ENCODE data around the gene ARR3. TPM values are rescaled to one million over a fixed set of nuclear protein-coding genes. Genes with fewer than 3 reads are reported as not detected.

The ARR3 gene
- total RNA-seq, 2 donors from 2014 or later: not detected

- Histone ChIP-seq H3K27ac (peak overlapping the region; percentile 51 to 58), H3K36me3 (no peaks in the 10 kb centered on the region), H3K4me3 (peak overlapping the region; percentile 29 to 40), H3K27me3 (replicated peaks; ENCODE audit: insufficient read depth) (no peaks in the 10 kb centered on the region), H3K9me3 (no peaks in the 10 kb centered on the region), H3K4me1 (replicated peaks) (no peaks in the 10 kb centered on the region)
- no peak for DNase-seq (ENCODE audit: low spot score)
- 26% methylated on average over 11 of the region's 11 CpGs for WGBS
- TF ChIP-seq, protein P1, sequence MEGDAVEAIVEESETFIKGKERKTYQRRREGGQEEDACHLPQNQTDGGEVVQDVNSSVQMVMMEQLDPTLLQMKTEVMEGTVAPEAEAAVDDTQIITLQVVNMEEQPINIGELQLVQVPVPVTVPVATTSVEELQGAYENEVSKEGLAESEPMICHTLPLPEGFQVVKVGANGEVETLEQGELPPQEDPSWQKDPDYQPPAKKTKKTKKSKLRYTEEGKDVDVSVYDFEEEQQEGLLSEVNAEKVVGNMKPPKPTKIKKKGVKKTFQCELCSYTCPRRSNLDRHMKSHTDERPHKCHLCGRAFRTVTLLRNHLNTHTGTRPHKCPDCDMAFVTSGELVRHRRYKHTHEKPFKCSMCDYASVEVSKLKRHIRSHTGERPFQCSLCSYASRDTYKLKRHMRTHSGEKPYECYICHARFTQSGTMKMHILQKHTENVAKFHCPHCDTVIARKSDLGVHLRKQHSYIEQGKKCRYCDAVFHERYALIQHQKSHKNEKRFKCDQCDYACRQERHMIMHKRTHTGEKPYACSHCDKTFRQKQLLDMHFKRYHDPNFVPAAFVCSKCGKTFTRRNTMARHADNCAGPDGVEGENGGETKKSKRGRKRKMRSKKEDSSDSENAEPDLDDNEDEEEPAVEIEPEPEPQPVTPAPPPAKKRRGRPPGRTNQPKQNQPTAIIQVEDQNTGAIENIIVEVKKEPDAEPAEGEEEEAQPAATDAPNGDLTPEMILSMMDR (IDR thresholded peaks at IDR 0.05): no peak
- no peak for TF ChIP-seq POLR2AphosphoS5 (IDR thresholded peaks at IDR 0.05)
- TF ChIP-seq POLR2A (IDR thresholded peaks at IDR 0.05): no peak
- intact Hi-C loops (cut with DNase I): no loop called here
These were observed 21.1 kb downstream of the ARR3 start for GRCh38 chrX:70289168-70289792.

DNA sequence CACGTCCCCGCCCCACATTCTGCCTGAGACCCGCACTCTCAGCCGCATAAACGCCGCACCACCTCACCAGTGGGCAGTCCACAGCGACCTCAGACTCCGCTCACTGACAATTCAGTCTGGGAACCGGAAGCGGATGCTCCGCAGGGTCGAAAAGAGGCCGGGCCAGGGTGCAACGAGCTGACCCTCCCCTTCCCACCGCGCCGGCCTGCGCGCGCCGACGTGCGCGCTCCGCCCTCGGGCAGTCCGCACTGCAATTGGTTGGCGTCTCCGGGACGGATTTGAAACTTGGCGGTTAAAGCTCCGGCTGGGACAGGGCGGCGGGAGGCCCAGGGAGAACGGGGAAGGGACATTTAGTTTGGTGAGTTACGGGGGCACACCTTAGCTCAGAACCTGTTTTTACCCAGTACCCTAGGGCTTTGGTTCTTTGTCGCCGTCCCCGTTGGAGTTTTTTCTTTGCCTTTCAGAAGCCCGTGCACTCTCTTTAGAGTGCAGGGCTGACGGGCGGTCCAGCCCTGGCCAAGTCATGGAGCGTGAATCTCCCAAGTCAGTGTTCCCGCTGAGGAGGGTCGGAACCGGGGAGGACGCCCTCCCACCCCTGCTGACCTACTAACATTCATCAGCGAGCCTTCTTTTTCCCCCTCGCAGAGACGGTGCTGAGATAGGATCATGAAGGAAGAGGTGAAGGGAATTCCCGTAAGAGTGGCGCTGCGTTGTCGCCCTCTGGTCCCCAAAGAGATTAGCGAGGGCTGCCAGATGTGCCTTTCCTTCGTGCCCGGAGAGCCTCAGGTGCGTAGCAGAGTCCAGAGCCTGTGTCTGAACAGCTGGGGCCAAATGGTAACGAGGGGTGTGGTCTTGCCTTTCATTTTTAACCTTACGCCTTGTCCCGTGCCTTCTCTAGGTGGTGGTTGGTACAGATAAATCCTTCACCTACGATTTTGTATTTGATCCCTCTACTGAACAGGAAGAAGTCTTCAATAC, 21.9 kb downstream of the ARR3 start, which contains the start of the genes KIF4A and PDZD11:
TSS of gene KIF4A (plus strand) at position 312 of the 978 bp plus-strand sequence. CDS start at position 667, 355 bp downstream.
TSS of gene PDZD11 (minus strand) at position 135 of the 978 bp plus-strand sequence. CDS start 586 bp downstream, outside the sequence.
- WGBS: 0% methylated on average over 46 of the region's 62 CpGs
- H3K27me3 ChIP-seq (replicated peaks; ENCODE audit: insufficient read depth): no peaks in the 10 kb centered on the region
- TF ChIP-seq POLR2A (IDR thresholded peaks at IDR 0.05) (no peak), POLR2AphosphoS5 (IDR thresholded peaks at IDR 0.05) (peak; percentile 61)
- TF ChIP-seq, protein P1 (IDR thresholded peaks at IDR 0.05): no peak
- DNase-seq (ENCODE audit: low spot score): peak; percentile 45
- intact Hi-C loops (cut with DNase I): no loop called here
- H3K4me1 ChIP-seq (replicated peaks): no peaks in the 10 kb centered on the region
- peak within 1 kb of the TSS; percentile 29 to 40 for H3K4me3 ChIP-seq
- H3K36me3 ChIP-seq: no peaks in the 10 kb centered on the region
- no peaks in the 10 kb centered on the region for H3K9me3 ChIP-seq
- peak within 1 kb of the TSS; percentile 51 to 58 for H3K27ac ChIP-seq

DNA sequence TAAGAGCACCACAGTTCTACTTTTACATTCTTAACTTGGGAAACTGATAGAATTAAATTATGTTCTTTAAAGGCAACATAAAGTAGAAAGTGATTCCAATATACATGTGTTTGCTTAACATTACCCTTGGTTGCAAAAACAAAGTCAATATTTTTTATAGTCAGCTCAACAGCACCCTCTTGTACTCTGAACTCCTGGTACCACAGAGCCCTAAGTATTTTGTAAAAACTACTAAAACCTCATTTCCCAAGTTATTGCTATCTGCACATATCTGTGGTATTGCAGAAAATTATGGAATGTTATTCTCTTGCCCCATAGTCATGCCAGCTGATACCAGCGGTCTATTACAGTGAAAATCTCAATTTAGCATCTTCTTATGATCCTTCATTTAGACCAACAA, 24.7 kb downstream of the ARR3 start:
- Histone ChIP-seq H3K27ac (no peak overlapping the region), H3K4me3 (no peak overlapping the region), H3K9me3 (no peaks in the 10 kb centered on the region), H3K36me3 (no peaks in the 10 kb centered on the region), H3K4me1 (replicated peaks) (no peaks in the 10 kb centered on the region), H3K27me3 (replicated peaks; ENCODE audit: insufficient read depth) (no peaks in the 10 kb centered on the region)
- TF ChIP-seq, protein P1 (IDR thresholded peaks at IDR 0.05): no peak
- no peak for TF ChIP-seq POLR2AphosphoS5 (IDR thresholded peaks at IDR 0.05)
- TF ChIP-seq POLR2A (IDR thresholded peaks at IDR 0.05): no peak
- no peak for DNase-seq (ENCODE audit: low spot score)
- 0% methylated on average over 1 of the region's 1 CpG for WGBS
- intact Hi-C loops (cut with DNase I): no loop called here

DNA sequence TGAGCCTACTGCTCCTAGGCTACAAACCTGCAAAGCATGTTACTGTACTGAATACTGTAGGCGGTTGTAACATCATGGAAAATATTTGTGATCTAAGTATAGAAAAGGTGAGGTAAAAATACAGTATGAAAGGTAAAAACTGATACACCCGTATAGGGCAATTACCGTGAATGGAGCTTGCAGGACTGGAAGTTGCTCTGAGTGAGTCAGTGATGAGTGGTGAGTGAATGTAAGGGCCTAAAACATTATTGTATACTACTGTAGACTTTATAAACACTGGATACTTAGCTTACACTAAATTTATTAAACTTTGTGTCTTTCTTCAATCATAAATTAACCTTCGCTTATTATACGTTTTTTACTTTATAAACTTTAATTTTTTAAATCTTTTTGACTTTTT, 25.5 kb downstream of the ARR3 start:
- Histone ChIP-seq H3K4me3 (no peak overlapping the region), H3K27me3 (replicated peaks; ENCODE audit: insufficient read depth) (no peaks in the 10 kb centered on the region), H3K27ac (no peak overlapping the region), H3K9me3 (no peaks in the 10 kb centered on the region), H3K36me3 (no peaks in the 10 kb centered on the region), H3K4me1 (replicated peaks) (no peaks in the 10 kb centered on the region)
- 97% methylated on average over 5 of the region's 5 CpGs for whole genome bisulfite sequencing
- TF ChIP-seq, protein P1 (IDR thresholded peaks at IDR 0.05): no peak
- no peak for TF ChIP-seq POLR2A (IDR thresholded peaks at IDR 0.05)
- TF ChIP-seq POLR2AphosphoS5 (IDR thresholded peaks at IDR 0.05): no peak
- intact Hi-C loops (cut with DNase I): no loop called here
- no peak for DNase-seq (ENCODE audit: low spot score)
